Skeletal muscle satellite cell (primary cell): ENCODE results near the gene BMPR1B.

ENCODE experiments used
- H3K27me3 ChIP-seq: 2 replicates; pipeline ENCODE4 v1.7.0; 2013; ENCODE audit warnings: low read length; ENCODE audit not compliant: control insufficient read depth, insufficient read depth
- H3K36me3 ChIP-seq: 2 replicates; pipeline ENCODE4 v1.7.0; 2013; ENCODE audit warnings: mild to moderate bottlenecking, control low read depth, low read length; ENCODE audit not compliant: insufficient read depth
- H3K4me1 ChIP-seq: 2 replicates; pipeline ENCODE4 v1.7.0; 2013; ENCODE audit warnings: low read length; ENCODE audit not compliant: control insufficient read depth, insufficient read depth
- H3K4me2 ChIP-seq: 2 replicates; pipeline ENCODE4 v1.7.0; 2013; ENCODE audit warnings: mild to moderate bottlenecking, low read length
- H3K4me3 ChIP-seq: 2 replicates; pipeline ENCODE4 v1.7.0; 2013; ENCODE audit warnings: low read length
- H3K9ac ChIP-seq: 2 replicates; pipeline ENCODE4 v1.7.0; 2013; ENCODE audit warnings: mild to moderate bottlenecking, low read depth, low read length, moderate library complexity
- H3K9me3 ChIP-seq: replicated peaks from 2 replicates; pipeline ENCODE4 v1.7.0; 2013; ENCODE audit warnings: mild to moderate bottlenecking, control low read depth, low read length

The BMPR1B gene

DNA sequence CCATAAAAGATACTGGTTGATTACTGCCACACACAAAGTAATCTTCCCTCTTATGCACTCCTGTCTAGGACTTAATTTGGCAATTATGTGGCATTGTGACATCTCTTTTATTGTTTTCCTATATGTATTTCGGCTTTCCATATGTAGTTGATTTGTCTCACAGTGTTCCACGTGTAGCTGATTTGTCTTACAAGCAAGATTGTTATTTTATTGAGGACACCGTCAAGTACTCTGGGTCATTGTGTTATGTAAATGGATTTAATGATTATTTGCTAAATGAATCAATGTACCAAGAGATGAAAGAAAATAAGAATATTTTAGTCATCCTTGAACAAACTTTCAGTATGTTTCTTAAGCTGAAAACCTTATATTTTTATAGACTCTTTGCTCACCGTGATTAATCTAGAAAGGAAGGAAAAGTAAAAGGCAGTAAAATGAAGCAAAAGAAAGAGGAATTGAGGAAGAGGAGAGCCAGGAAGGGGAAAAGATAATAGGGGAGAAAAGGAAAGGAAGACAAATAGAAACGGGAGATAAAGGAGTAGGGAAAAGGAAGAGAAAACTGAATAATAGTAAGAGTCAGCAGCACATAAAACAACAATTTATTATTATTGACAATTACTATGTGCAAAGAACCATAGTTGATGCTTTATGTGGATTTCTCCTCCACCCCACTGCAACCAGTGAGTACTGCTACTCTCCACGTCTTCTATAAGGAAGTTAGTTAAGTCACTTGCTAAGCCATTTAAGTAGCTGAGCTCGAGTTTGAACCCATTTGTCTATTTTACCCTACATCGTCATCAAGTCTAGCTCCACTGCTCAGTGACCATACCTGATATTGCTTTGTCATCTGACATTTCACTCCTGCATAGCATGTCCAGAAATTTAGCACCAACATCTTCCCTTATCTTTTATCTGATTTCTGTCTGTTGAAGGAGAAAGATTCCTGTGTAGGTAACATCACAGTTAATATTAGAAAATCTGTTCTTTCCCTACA lies 336.5 kb downstream of the BMPR1B start:
- Histone ChIP-seq H3K9ac (no peak overlapping the region), H3K4me3 (no peak overlapping the region), H3K4me1 (peaks cover 12% of the 10 kb centered on the region), H3K4me2 (no peak overlapping the region), H3K27me3 (no peaks in the 10 kb centered on the region), H3K9me3 (no peaks in the 10 kb centered on the region), H3K36me3 (no peaks in the 10 kb centered on the region)

- Histone ChIP-seq H3K4me1 (peaks cover 12% of the 10 kb centered on the region), H3K4me2 (no peak overlapping the region), H3K4me3 (no peak overlapping the region), H3K9me3 (no peaks in the 10 kb centered on the region), H3K9ac (no peak overlapping the region), H3K27me3 (no peaks in the 10 kb centered on the region), H3K36me3 (no peaks in the 10 kb centered on the region)
Observed at GRCh38 chr4:95095348-95095974, 337.7 kb downstream of the BMPR1B start.

- Histone ChIP-seq H3K27me3 (no peaks in the 10 kb centered on the region), H3K4me3 (no peak overlapping the region), H3K9me3 (no peaks in the 10 kb centered on the region), H3K36me3 (no peaks in the 10 kb centered on the region), H3K4me2 (no peak overlapping the region), H3K4me1 (peaks cover 28% of the 10 kb centered on the region), H3K9ac (no peak overlapping the region)
Observed at GRCh38 chr4:95102162-95102790, 344.5 kb downstream of the BMPR1B start.

DNA sequence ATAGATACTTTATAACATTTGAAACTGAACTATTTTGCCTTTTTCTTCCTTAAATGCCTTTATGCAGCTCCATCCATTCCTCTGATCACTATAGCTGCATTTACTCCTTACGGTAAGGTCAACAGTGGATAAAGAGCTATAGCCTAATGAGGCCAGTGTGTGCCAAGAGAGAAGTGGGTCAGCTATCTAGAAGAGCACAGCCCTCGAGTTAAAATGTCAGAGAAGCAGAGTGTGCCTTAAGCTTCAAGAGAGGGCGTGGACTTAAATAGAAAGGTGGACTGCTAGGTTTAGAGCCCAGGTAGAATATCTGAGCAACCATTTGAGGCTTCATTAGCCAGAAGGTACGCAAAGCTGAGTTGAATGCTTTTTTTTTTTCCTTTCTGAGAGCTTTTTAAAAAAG lies 347.4 kb downstream of the BMPR1B start:
- Histone ChIP-seq H3K27me3 (no peaks in the 10 kb centered on the region), H3K4me1 (peaks cover 44% of the 10 kb centered on the region)

GRCh38 chr4:95105983-95106382 lies 348.2 kb downstream of the BMPR1B start:
- no peaks in the 10 kb centered on the region for H3K36me3 ChIP-seq
- no peak overlapping the region for H3K9ac ChIP-seq
- H3K4me1 ChIP-seq = peaks cover 44% of the 10 kb centered on the region
- no peaks in the 10 kb centered on the region for H3K27me3 ChIP-seq
- no peaks in the 10 kb centered on the region for H3K9me3 ChIP-seq
- no peak overlapping the region for H3K4me2 ChIP-seq
- H3K4me3 ChIP-seq = no peak overlapping the region

More for the DNA sequence above, 347.4 kb downstream of the BMPR1B start:
- Histone ChIP-seq H3K4me2 (no peak overlapping the region), H3K9ac (no peak overlapping the region), H3K4me3 (no peak overlapping the region), H3K9me3 (no peaks in the 10 kb centered on the region), H3K36me3 (no peaks in the 10 kb centered on the region)

DNA sequence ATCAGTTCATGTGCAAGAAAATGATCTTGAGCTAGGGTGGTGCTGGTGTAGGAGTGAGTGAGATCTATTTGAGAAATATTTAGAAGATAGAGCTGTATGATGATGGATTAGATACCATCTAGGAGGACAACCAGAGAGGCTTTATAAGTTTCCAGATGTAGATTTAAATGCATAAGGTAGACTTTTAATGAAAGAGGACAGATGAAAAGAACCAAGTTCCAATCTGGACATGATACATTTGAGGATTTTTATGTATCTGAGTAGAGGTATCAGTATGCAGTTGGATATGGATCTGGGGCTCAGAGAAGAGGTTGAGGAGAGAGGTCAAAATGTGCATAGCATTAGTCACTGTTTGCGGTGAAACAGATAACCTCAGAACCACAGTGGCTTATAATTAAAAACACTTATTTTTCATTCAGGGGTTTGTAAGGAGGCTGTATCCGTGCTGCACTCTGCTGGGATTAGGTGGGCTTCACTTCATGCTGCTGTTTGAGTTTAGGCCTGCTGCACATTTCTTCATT lies 348.7 kb downstream of the BMPR1B start:
- Histone ChIP-seq H3K4me2 (peak overlapping the region; percentile 20), H3K4me3 (no peak overlapping the region), H3K36me3 (no peaks in the 10 kb centered on the region)

GRCh38 chr4:95107004-95107403 lies 349.2 kb downstream of the BMPR1B start:
- no peaks in the 10 kb centered on the region for H3K9me3 ChIP-seq
- H3K4me1 ChIP-seq = peaks cover 42% of the 10 kb centered on the region
- H3K36me3 ChIP-seq = no peaks in the 10 kb centered on the region
- no peaks in the 10 kb centered on the region for H3K27me3 ChIP-seq
- H3K9ac ChIP-seq = no peak overlapping the region
- peak overlapping the region; percentile 20 for H3K4me2 ChIP-seq
- no peak overlapping the region for H3K4me3 ChIP-seq

More for the DNA sequence above, 348.7 kb downstream of the BMPR1B start:
- no peak overlapping the region for H3K9ac ChIP-seq
- H3K4me1 ChIP-seq = peaks cover 44% of the 10 kb centered on the region
- H3K9me3 ChIP-seq = no peaks in the 10 kb centered on the region
- H3K27me3 ChIP-seq = no peaks in the 10 kb centered on the region

- H3K4me2 ChIP-seq = peak overlapping the region; percentile 40
- no peaks in the 10 kb centered on the region for H3K36me3 ChIP-seq
- H3K27me3 ChIP-seq = no peaks in the 10 kb centered on the region
- H3K4me3 ChIP-seq = no peak overlapping the region
- H3K4me1 ChIP-seq = peaks cover 36% of the 10 kb centered on the region
- H3K9me3 ChIP-seq = no peaks in the 10 kb centered on the region
- H3K9ac ChIP-seq = no peak overlapping the region
Observed at GRCh38 chr4:95107635-95108034, 349.9 kb downstream of the BMPR1B start.

- Histone ChIP-seq H3K4me2 (no peak overlapping the region), H3K27me3 (no peaks in the 10 kb centered on the region), H3K4me1 (peaks cover 32% of the 10 kb centered on the region), H3K36me3 (no peaks in the 10 kb centered on the region), H3K4me3 (no peak overlapping the region), H3K9ac (no peak overlapping the region), H3K9me3 (no peaks in the 10 kb centered on the region)
Observed at GRCh38 chr4:95108883-95109421, 351.2 kb downstream of the BMPR1B start.

DNA sequence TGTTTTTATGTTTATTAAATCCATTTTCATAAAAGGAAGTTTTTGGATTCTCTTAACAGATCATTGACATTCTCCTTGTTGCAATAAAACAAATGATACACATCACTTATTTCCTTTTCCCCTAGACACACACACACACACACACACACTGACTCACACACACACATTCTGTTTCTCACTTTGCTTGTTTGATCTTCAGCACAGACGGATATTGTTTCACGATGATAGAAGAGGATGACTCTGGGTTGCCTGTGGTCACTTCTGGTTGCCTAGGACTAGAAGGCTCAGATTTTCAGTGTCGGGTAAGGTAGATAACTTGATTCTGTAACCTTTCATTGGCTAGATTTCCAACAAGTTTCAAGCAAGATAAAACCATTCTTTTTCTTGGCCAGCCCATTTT lies 356.8 kb downstream of the BMPR1B start:
- Histone ChIP-seq H3K4me1 (no peaks in the 10 kb centered on the region), H3K36me3 (no peaks in the 10 kb centered on the region), H3K9me3 (no peaks in the 10 kb centered on the region), H3K9ac (no peak overlapping the region), H3K27me3 (no peaks in the 10 kb centered on the region), H3K4me3 (no peak overlapping the region), H3K4me2 (no peak overlapping the region)

DNA sequence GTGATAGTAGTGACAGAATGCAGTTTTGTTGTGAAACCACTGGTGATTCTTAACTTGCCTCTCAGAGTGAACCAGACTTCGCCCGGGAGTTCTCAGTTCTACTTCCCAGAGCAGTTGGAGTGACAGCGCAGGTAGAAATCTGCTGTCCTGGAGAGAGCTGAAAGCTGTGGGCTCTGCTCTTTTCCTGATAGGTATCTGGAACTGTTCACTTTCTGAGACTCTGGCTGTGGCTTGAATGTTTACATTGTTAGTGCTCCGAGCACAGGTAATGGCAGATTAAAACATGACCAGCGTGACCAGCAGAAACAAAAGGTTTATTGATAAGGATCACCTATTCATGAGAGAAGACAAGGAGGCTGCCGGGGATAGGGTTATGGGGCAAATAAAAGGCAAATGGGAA lies 360.7 kb downstream of the BMPR1B start:
- Histone ChIP-seq H3K4me1 (no peaks in the 10 kb centered on the region), H3K27me3 (no peaks in the 10 kb centered on the region), H3K9me3 (no peaks in the 10 kb centered on the region), H3K4me3 (no peak overlapping the region), H3K36me3 (no peaks in the 10 kb centered on the region), H3K9ac (no peak overlapping the region), H3K4me2 (no peak overlapping the region)
